ENCODE results near the gene CCDC181. TPM values are rescaled to one million over a fixed set of nuclear protein-coding genes. Genes with fewer than 3 reads are reported as not detected.

The CCDC181 gene
- polyA plus RNA-seq, 2 of the 4 experiments (the other 2 are of a cell fraction): 0.26 to 0.35 TPM

GRCh38 chr1:169367096-169367685, 60.1 kb downstream of the CCDC181 start:
- ChIA-PET POLR2A (interaction anchor here (1.2 to 1.5 kb wide), 2 partner anchors 119 to 261 kb away, joined by 3 to 9 read pairs; partner anchors contain the start of genes ATP1B1 and SLC19A2), CTCF (interaction anchor here (1.4 to 2.1 kb wide), 3 partner anchors 19 to 764 kb away, joined by 5 to 7 read pairs (median 5); no protein-coding TSS in a partner anchor)
- ATAC-seq: peak; percentile 64 to 77
- Histone ChIP-seq H3K4me1 (peaks cover 20% of the 10 kb centered on the region; the same call in 2 of the 3 replicates), H3K9me3 (peaks cover 11% of the 10 kb centered on the region; the same call in 2 of the 3 replicates), H3K27ac (peak overlapping the region; percentile 78 to 88), H3K4me2 (peak overlapping the region; percentile 89), H3K4me3 (peak overlapping the region; percentile 84)
- TF ChIP-seq RARB (CRISPR knock-in tag; IDR thresholded peaks at IDR 0.05) (no peak), FOXS1 (CRISPR knock-in tag; IDR thresholded peaks at IDR 0.05) (no peak), RFX5 (IDR thresholded peaks at IDR 0.05) (no peak), JUNB (IDR thresholded peaks at IDR 0.05) (no peak), TFCP2L1 (CRISPR knock-in tag; IDR thresholded peaks at IDR 0.05) (no peak), POLR2AphosphoS2 (conservative IDR thresholded peaks at IDR 0.05; ENCODE audit: low read length) (no peak), HDAC2 (IDR thresholded peaks at IDR 0.05) (no peak), EP300 (IDR thresholded peaks at IDR 0.05) (no peak), SMC3 (IDR thresholded peaks at IDR 0.05) (no peak), EHMT2 (IDR thresholded peaks at IDR 0.05; ENCODE audit: low read depth) (no peak), BCL3 (IDR thresholded peaks at IDR 0.05) (no peak), HEYL (CRISPR knock-in tag; IDR thresholded peaks at IDR 0.05) (no peak), ESRRA (IDR thresholded peaks at IDR 0.05; ENCODE audit: borderline replicate concordance, low read length) (no peak), RNF2 (IDR thresholded peaks at IDR 0.05; ENCODE audit: borderline replicate concordance, low read depth) (no peak), MAFK (IDR thresholded peaks at IDR 0.05; ENCODE audit: partially characterized antibody) (no peak)
- TF ChIP-seq, protein P1, sequence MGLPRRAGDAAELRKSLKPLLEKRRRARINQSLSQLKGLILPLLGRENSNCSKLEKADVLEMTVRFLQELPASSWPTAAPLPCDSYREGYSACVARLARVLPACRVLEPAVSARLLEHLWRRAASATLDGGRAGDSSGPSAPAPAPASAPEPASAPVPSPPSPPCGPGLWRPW (IDR thresholded peaks at IDR 0.05): no peak
- no peak for FAIRE-seq
- WGBS (ENCODE audit: missing lambda C conversion rate): 14% methylated on average over 15 of the region's 15 CpGs
- DNase-seq (ENCODE audit: low read depth in 1 of 2, low spot score in 1 of 2): no peak

- H3K9me3 ChIP-seq: peaks cover 11% of the 10 kb centered on the region; the same call in 2 of the 3 replicates
- ChIA-PET POLR2A (no interaction called here), CTCF (interaction anchor here (0.9 kb wide), 1 partner anchor 762 kb away, joined by 3 read pairs; no protein-coding TSS in a partner anchor)
- no peak overlapping the region for H3K4me3 ChIP-seq
- FAIRE-seq: no peak
- H3K27ac ChIP-seq: no peak overlapping the region
- WGBS (ENCODE audit: missing lambda C conversion rate): 92% methylated on average over 2 of the region's 2 CpGs
- TF ChIP-seq, protein P2, sequence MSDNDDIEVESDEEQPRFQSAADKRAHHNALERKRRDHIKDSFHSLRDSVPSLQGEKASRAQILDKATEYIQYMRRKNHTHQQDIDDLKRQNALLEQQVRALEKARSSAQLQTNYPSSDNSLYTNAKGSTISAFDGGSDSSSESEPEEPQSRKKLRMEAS (IDR thresholded peaks at IDR 0.05): no peak
- TF ChIP-seq NR3C1 (IDR thresholded peaks at IDR 0.05) (no peak), SREBF2 (IDR thresholded peaks at IDR 0.05) (no peak), HEYL (CRISPR knock-in tag; IDR thresholded peaks at IDR 0.05) (no peak), FOXS1 (CRISPR knock-in tag; IDR thresholded peaks at IDR 0.05) (no peak), CHD4 (IDR thresholded peaks at IDR 0.05; ENCODE audit: borderline replicate concordance) (no peak), REST (IDR thresholded peaks at IDR 0.05) (no peak), CBX8 (IDR thresholded peaks at IDR 0.05) (no peak), HDAC2 (IDR thresholded peaks at IDR 0.05) (no peak), RCOR1 (IDR thresholded peaks at IDR 0.05; ENCODE audit: low read depth, low read length) (no peak), CBX2 (IDR thresholded peaks at IDR 0.05; ENCODE audit: borderline replicate concordance, low read depth) (no peak), BHLHE40 (IDR thresholded peaks at IDR 0.05; ENCODE audit: low read depth, low read length) (no peak), POLR2A (IDR thresholded peaks at IDR 0.05; ENCODE audit: low read length) (no peak), HOXB5 (CRISPR knock-in tag; IDR thresholded peaks at IDR 0.05) (no peak), MAFK (IDR thresholded peaks at IDR 0.05; ENCODE audit: partially characterized antibody) (no peak), JUN (IDR thresholded peaks at IDR 0.05) (no peak), E2F6 (IDR thresholded peaks at IDR 0.05; ENCODE audit: borderline replicate concordance, low read depth) (no peak), HOXA7 (CRISPR knock-in tag; IDR thresholded peaks at IDR 0.05) (no peak), KDM5A (IDR thresholded peaks at IDR 0.05) (no peak)
- ATAC-seq: no peak
- H3K4me1 ChIP-seq: peaks cover 20% of the 10 kb centered on the region; the same call in 2 of the 3 replicates
- H3K4me2 ChIP-seq: no peak overlapping the region
- DNase-seq (ENCODE audit: low read depth in 1 of 2, low spot score in 1 of 2): no peak
These were observed 62.3 kb downstream of the CCDC181 start for GRCh38 chr1:169364948-169365347.
